H1 (cell line): ENCODE data around the gene POMT2. TPM values are rescaled to one million over a fixed set of nuclear protein-coding genes. Genes with fewer than 3 reads are reported as not detected.

Experiments used
- CHD7 ChIP-seq: fragments of 300-600 bp; sonication (generic); IDR thresholded peaks from 2 replicates; pipeline ENCODE4 v1.7.1; 2012; ENCODE audit warnings: low read length, moderate library complexity, mild to moderate bottlenecking, inconsistent platforms; ENCODE audit not compliant: insufficient replicate concordance
- KDM1A ChIP-seq: fragments of 200-600, 300-600 bp; sonication (generic); IDR thresholded peaks from 2 replicates; pipeline ENCODE4 v1.7.1; 2016; ENCODE audit warnings: mild to moderate bottlenecking, low read length, borderline replicate concordance
- TAF7 ChIP-seq: optimal IDR thresholded peaks from 2 replicates; pipeline ENCODE3; 2011; ENCODE audit warnings: low read depth, mild to moderate bottlenecking, inconsistent platforms, low read length, moderate library complexity, borderline replicate concordance
- polyA plus RNA-seq, 7 experiments: library from polyadenylated mRNA; depleted of rRNA in 3 of 7; stranded (reverse) in 5 of 7; unstranded in 2 of 7; fragments of >200 nt in 5 of 7; fragments of 200-250 nt in 2 of 7; gene quantifications; 1 replicate in 5 of 7; 2 replicates in 1 of 7; 4 replicates in 1 of 7; pipeline versions ENCODE4 v1.2.1 to v1.2.3, GENCODE V29; 2011 to 2013; ENCODE audit warnings: missing spikeins in 2 of 7, mixed read lengths in 2 of 7
- total RNA-seq: library from RNA; stranded (reverse); fragmentation: NEBNext Ultra II Directional; extraction: Animal tissue kit (Norgen Biotek cat#: 25700); gene quantifications from 2 replicates; pipeline ENCODE4 v1.2.1, GENCODE V29; 2021
- TF ChIP-seq, protein P1 (sequence below): IDR thresholded peaks from 2 replicates; pipeline ENCODE4 v1.6.1; 2011; ENCODE audit warnings: low read length, improper control_type of control experiment

POMT2 gene
- total and polyA plus RNA-seq, 2 of the 8 experiments (the other 6 are each of a cell fraction or from before 2014, with no cell fraction given): 20.8 to 44.9 TPM

DNA sequence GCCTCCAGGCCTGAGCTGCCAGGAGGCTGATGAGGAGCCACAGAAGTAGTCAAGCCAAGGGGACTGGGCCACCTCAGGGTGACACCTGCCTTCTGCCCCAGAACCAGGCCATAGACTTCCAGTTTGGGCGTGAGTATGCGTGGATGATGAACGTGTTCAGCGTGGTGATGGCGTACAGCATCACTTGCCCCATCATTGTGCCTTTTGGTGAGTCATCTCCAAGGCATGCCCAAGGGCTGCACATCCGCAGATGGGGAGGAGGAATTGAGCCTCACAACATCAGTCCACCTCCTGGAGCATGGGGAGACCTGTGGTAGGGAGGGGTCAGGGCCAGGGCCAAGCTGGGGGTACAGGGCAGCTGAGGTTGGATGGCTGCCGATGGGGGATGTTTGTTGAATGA is 72.0 kb downstream of the POMT2 start (continued):
- no peak for TF ChIP-seq CHD7
- TF ChIP-seq, protein P1, sequence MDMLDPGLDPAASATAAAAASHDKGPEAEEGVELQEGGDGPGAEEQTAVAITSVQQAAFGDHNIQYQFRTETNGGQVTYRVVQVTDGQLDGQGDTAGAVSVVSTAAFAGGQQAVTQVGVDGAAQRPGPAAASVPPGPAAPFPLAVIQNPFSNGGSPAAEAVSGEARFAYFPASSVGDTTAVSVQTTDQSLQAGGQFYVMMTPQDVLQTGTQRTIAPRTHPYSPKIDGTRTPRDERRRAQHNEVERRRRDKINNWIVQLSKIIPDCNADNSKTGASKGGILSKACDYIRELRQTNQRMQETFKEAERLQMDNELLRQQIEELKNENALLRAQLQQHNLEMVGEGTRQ: no peak
- TF ChIP-seq TAF7: no peak
- no peak for TF ChIP-seq KDM1A
